HEK293 (cell line): ENCODE measurements around the gene TMOD4.
A peak's percentile ranks its signal among the peaks of the same experiment; 100 is the strongest.

Experiments used
- CTCF ChIA-PET: fragments of 350-600 bp; formaldehyde crosslinking; extraction: SDS; loops from one replicate; lab custom pipeline; 2021; ENCODE audit warnings: antibody characterized with exemption; lab: Yijun Ruan, JAX
- POLR2A ChIA-PET: fragments of 300-600 bp; formaldehyde crosslinking; extraction: SDS; loops from one replicate; lab custom pipeline; 2020; ENCODE audit warnings: antibody characterized with exemption, inconsistent platforms; lab: Yijun Ruan, JAX
- H3K27ac ChIP-seq: fragments of 200-500 bp; sonication (Bioruptor generic); 2 replicates; pipeline ENCODE4 v1.5.1; 2014; ENCODE audit warnings: low read depth, low read length, control low read depth, inconsistent platforms; ENCODE audit errors: extremely low read depth
- H3K36me3 ChIP-seq, 2 experiments: fragments of 200-500 bp in 1 of 2; sonication (Bioruptor generic) in 1 of 2; 1 replicate in 1 of 2; 2 replicates in 1 of 2; pipeline ENCODE4 v1.5.1; 2014 to 2017; ENCODE audit warnings: inconsistent platforms in 2 of 2, low read length in 2 of 2; ENCODE audit not compliant: control insufficient read depth in 2 of 2, insufficient read depth in 1 of 2
- H3K4me1 ChIP-seq: fragments of 200-500 bp; sonication (Bioruptor generic); 2 replicates; pipeline ENCODE4 v1.5.1; 2014; ENCODE audit warnings: mild to moderate bottlenecking, low read length, inconsistent platforms; ENCODE audit not compliant: control insufficient read depth, insufficient read depth
- H3K4me3 ChIP-seq: 2 replicates; pipeline ENCODE4 v1.5.1; 2011; ENCODE audit warnings: low read depth, mild to moderate bottlenecking, control low read depth, low read length, moderate library complexity
- H3K9me3 ChIP-seq: fragments of 200-500 bp; sonication (Bioruptor generic); 2 replicates; pipeline ENCODE4 v1.5.1; 2014; ENCODE audit warnings: low read depth, low read length, inconsistent platforms; ENCODE audit not compliant: control insufficient read depth, insufficient read depth
- BCL11B ChIP-seq: fragments of 450-650 bp; formaldehyde crosslinking; IDR thresholded peaks from 2 replicates; pipeline ENCODE4 v1.5.1; 2016; ENCODE audit warnings: low read depth, missing biosample characterization, missing genetic modification characterization
- GLIS1 ChIP-seq: fragments of 450-650 bp; formaldehyde crosslinking; IDR thresholded peaks from 2 replicates; pipeline ENCODE4 v1.5.1; 2016; ENCODE audit warnings: missing biosample characterization, missing genetic modification characterization
- GLIS2 ChIP-seq: fragments of 450-650 bp; formaldehyde crosslinking; IDR thresholded peaks from 2 replicates; pipeline ENCODE4 v1.5.1; 2016; ENCODE audit warnings: missing biosample characterization, missing genetic modification characterization
- HOXA7 ChIP-seq: sonication (generic); formaldehyde crosslinking; IDR thresholded peaks from 2 replicates; pipeline ENCODE4 v1.8.1; 2022; ENCODE audit warnings: missing genetic modification reagents, borderline replicate concordance
- INSM2 ChIP-seq: fragments of 450-650 bp; formaldehyde crosslinking; IDR thresholded peaks from 2 replicates; pipeline ENCODE4 v1.5.1; 2016; ENCODE audit warnings: missing biosample characterization, missing genetic modification characterization
- OVOL3 ChIP-seq: fragments of 450-650 bp; formaldehyde crosslinking; IDR thresholded peaks from 2 replicates; pipeline ENCODE4 v1.5.1; 2016; ENCODE audit warnings: missing biosample characterization, missing genetic modification characterization
- PRDM10 ChIP-seq: fragments of 450-650 bp; formaldehyde crosslinking; IDR thresholded peaks from 2 replicates; pipeline ENCODE4 v1.5.1; 2016; ENCODE audit warnings: missing biosample characterization, missing genetic modification characterization
- SP7 ChIP-seq: fragments of 450-650 bp; formaldehyde crosslinking; IDR thresholded peaks from 2 replicates; pipeline ENCODE4 v1.5.1; 2016; ENCODE audit warnings: missing biosample characterization, missing genetic modification characterization
- ZBTB49 ChIP-seq: fragments of 450-650 bp; formaldehyde crosslinking; IDR thresholded peaks from 2 replicates; pipeline ENCODE4 v1.5.1; 2016; ENCODE audit warnings: missing biosample characterization, missing genetic modification characterization, low read depth
- ZFP3 ChIP-seq: fragments of 450-650 bp; formaldehyde crosslinking; IDR thresholded peaks from 2 replicates; pipeline ENCODE4 v1.5.1; 2016; ENCODE audit warnings: low read depth, missing biosample characterization, missing genetic modification characterization
- ZNF10 ChIP-seq: fragments of 450-650 bp; formaldehyde crosslinking; IDR thresholded peaks from 2 replicates; pipeline ENCODE4 v1.5.1; 2017; ENCODE audit warnings: missing biosample characterization, missing genetic modification characterization
- ZNF223 ChIP-seq: fragments of 450-650 bp; formaldehyde crosslinking; IDR thresholded peaks from 2 replicates; pipeline ENCODE4 v1.5.1; 2016; ENCODE audit warnings: missing biosample characterization, missing genetic modification characterization
- ZNF248 ChIP-seq: fragments of 450-650 bp; formaldehyde crosslinking; IDR thresholded peaks from 2 replicates; pipeline ENCODE4 v1.5.1; 2017; ENCODE audit warnings: missing biosample characterization, missing genetic modification characterization
- ZNF266 ChIP-seq: fragments of 450-650 bp; formaldehyde crosslinking; IDR thresholded peaks from 2 replicates; pipeline ENCODE4 v1.5.1; 2016; ENCODE audit warnings: missing biosample characterization, missing genetic modification characterization, low read depth
- ZNF404 ChIP-seq: fragments of 450-650 bp; formaldehyde crosslinking; IDR thresholded peaks from 2 replicates; pipeline ENCODE4 v1.5.1; 2017; ENCODE audit warnings: missing biosample characterization, missing genetic modification characterization
- ZNF530 ChIP-seq: fragments of 450-650 bp; formaldehyde crosslinking; IDR thresholded peaks from 2 replicates; pipeline ENCODE4 v1.5.1; 2016; ENCODE audit warnings: low read depth, missing biosample characterization, missing genetic modification characterization
- ZNF670 ChIP-seq: fragments of 450-650 bp; formaldehyde crosslinking; IDR thresholded peaks from 2 replicates; pipeline ENCODE4 v1.5.1; 2016; ENCODE audit warnings: missing biosample characterization, missing genetic modification characterization, low read depth
- ZSCAN16 ChIP-seq: fragments of 450-650 bp; formaldehyde crosslinking; IDR thresholded peaks from 2 replicates; pipeline ENCODE4 v1.5.1; 2016; ENCODE audit warnings: missing biosample characterization, missing genetic modification characterization

Gene TMOD4

GRCh38 chr1:151135433-151136385 lies 40.1 kb downstream of the TMOD4 start:
- no peaks in the 10 kb centered on the region for H3K4me1 ChIP-seq
- POLR2A ChIA-PET = no interaction called here
- H3K4me3 ChIP-seq = no peak overlapping the region

GRCh38 chr1:151134991-151135390 lies 40.8 kb downstream of the TMOD4 start:
- H3K36me3 ChIP-seq = peaks cover 0 to 66% of the 10 kb centered on the region in 2 experiments; a peak in 1 of 3 replicates
- TF ChIP-seq HOXA7 = no peak
- ChIA-PET POLR2A (no interaction called here), CTCF (interaction anchor here (0.6 to 1.4 kb wide), 4 partner anchors 22 to 110 kb away, joined by 3 to 4 read pairs (median 4); partner anchors contain the start of gene TNFAIP8L2)
- H3K27ac ChIP-seq = no peak overlapping the region
- no peak overlapping the region for H3K4me3 ChIP-seq
- no peaks in the 10 kb centered on the region for H3K4me1 ChIP-seq
- no peaks in the 10 kb centered on the region for H3K9me3 ChIP-seq

More at GRCh38 chr1:151135433-151136385, 40.1 kb downstream of the TMOD4 start:
- TF ChIP-seq GLIS1 (tag by site-specific recombination) (peak; percentile 81), GLIS2 (0 out of 2 replicates have a peak, but pooled peaks have one; percentile 16), ZNF530 (no peak), ZBTB49 (tag by site-specific recombination) (no peak), ZNF223 (tag by site-specific recombination) (no peak), SP7 (tag by site-specific recombination) (no peak), PRDM10 (peak; percentile 45; the same call in 1 of the 2 replicates), BCL11B (no peak)
- CTCF ChIA-PET = interaction anchor here (0.6 to 1.3 kb wide), 4 partner anchors 20 to 74 kb away, joined by 3 to 4 read pairs (median 4); partner anchors contain the start of gene TNFAIP8L2
- Histone ChIP-seq H3K9me3 (no peaks in the 10 kb centered on the region), H3K36me3 (peaks cover 0 to 70% of the 10 kb centered on the region in 2 experiments; a peak in 1 of 3 replicates), H3K27ac (no peak overlapping the region)

- Histone ChIP-seq H3K36me3 (peaks cover 0 to 60% of the 10 kb centered on the region in 2 experiments; a peak in 1 of 3 replicates), H3K27ac (no peak overlapping the region), H3K4me3 (no peak overlapping the region), H3K4me1 (no peaks in the 10 kb centered on the region), H3K9me3 (no peaks in the 10 kb centered on the region)
- POLR2A ChIA-PET = no interaction called here
- CTCF ChIA-PET = interaction anchor here (1.4 kb wide), 1 partner anchor 110 kb away, joined by 3 read pairs; no protein-coding TSS in a partner anchor
- TF ChIP-seq HOXA7 = no peak
- no peak for TF ChIP-seq INSM2 (tag by site-specific recombination)
- no peak for TF ChIP-seq ZNF670 (tag by site-specific recombination)
- TF ChIP-seq PRDM10 = no peak
- TF ChIP-seq ZSCAN16 = no peak
- TF ChIP-seq GLIS1 (tag by site-specific recombination) = no peak
- no peak for TF ChIP-seq ZNF266 (tag by site-specific recombination)
- TF ChIP-seq ZNF10 (tag by site-specific recombination) = no peak
- no peak for TF ChIP-seq OVOL3
- TF ChIP-seq ZNF248 (tag by site-specific recombination) = no peak
- TF ChIP-seq ZNF404 = no peak
- no peak for TF ChIP-seq ZFP3 (tag by site-specific recombination)
Observed at GRCh38 chr1:151134396-151134795, 41.4 kb downstream of the TMOD4 start.
